Panc1 (cell line): ENCODE data around the gene YIPF4.

ENCODE experiments used
- CTCF ChIP-seq: fragments of 450-650 bp; IDR thresholded peaks from 2 replicates; pipeline ENCODE4 v1.5.1; 2017; ENCODE audit warnings: mild to moderate bottlenecking
- POLR2AphosphoS5 ChIP-seq: IDR thresholded peaks from 2 replicates; pipeline ENCODE4 v1.6.1; 2012; ENCODE audit warnings: mild to moderate bottlenecking, low read depth, low read length, moderate library complexity

GRCh38 chr2:32330136-32330535, 52.4 kb downstream of the YIPF4 start:
- no peak for TF ChIP-seq CTCF
- TF ChIP-seq POLR2AphosphoS5 = no peak
